22Rv1 (cell line): ENCODE measurements around the gene ANXA6.

Source experiments
- H3K27ac ChIP-seq: fragments of 450-650 bp; 2 replicates; pipeline ENCODE4 v1.5.1; 2017
- ZFX ChIP-seq: fragments of 450-650 bp; IDR thresholded peaks from 2 replicates; pipeline ENCODE4 v1.6.1; 2017; ENCODE audit warnings: antibody characterized with exemption, borderline replicate concordance
- TF ChIP-seq, protein P1 (sequence below): fragments of 450-650 bp; IDR thresholded peaks from 2 replicates; pipeline ENCODE4 v1.5.1; 2017; ENCODE audit warnings: mild to moderate bottlenecking

ANXA6 gene

DNA sequence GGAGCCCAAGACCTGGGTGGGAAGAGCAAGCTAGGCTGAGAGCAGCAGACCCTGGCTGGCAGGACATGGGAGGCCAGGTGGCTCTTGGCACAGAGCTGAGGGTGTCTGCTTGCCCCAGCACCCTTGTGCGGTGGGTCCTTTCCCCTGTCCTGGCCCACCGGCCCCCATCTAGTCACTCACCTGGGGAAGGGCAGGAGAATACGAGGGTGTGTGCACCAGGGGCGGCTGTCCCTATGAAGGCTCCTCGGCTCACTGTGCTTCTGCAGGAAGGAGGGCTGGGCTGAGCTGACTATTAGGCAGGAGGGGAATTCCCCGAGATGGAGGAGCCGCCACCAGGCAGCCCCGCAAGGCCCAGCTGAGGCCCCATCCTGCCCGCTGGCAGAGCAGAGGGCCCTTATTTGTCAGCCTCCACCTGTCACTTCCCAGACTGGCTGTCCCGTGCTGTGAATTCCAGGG, 70.6 kb downstream of the ANXA6 start:
- TF ChIP-seq, protein P1, sequence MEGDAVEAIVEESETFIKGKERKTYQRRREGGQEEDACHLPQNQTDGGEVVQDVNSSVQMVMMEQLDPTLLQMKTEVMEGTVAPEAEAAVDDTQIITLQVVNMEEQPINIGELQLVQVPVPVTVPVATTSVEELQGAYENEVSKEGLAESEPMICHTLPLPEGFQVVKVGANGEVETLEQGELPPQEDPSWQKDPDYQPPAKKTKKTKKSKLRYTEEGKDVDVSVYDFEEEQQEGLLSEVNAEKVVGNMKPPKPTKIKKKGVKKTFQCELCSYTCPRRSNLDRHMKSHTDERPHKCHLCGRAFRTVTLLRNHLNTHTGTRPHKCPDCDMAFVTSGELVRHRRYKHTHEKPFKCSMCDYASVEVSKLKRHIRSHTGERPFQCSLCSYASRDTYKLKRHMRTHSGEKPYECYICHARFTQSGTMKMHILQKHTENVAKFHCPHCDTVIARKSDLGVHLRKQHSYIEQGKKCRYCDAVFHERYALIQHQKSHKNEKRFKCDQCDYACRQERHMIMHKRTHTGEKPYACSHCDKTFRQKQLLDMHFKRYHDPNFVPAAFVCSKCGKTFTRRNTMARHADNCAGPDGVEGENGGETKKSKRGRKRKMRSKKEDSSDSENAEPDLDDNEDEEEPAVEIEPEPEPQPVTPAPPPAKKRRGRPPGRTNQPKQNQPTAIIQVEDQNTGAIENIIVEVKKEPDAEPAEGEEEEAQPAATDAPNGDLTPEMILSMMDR, result no peak
- TF ChIP-seq ZFX, result no peak
- H3K27ac ChIP-seq, result no peak overlapping the region

DNA sequence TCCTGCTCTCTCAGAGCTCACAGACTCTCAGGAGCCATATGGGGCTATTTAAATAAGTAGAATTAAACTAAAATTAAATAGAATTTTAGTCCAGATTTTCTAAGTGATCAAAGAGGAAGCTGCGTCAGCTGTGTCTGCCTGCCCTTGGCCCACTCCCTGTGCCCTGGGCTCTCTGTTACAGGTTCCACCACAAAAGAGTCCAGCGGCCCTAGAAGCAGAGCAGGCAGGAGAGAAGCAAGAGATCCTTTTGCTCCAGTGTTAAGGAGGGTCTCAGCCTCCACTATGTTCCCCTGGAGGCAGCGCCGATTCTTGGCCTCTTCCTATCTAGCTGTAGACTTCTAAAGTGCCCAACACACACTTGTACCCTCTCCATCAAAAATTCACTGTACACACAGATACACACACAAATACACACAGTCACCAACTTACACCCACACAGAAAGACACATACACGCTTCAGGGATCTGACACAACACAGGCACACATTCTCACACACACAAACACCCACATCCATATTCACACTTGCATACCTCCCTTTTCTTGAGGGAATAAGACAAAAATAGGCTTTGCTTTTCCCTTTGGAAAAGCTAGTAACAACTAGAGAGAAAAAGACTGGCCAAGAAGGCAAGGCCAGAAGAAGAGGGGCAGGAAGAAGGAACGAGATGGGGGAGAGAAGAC, 71.2 kb downstream of the ANXA6 start:
- TF ChIP-seq, protein P1, result no peak
- no peak for TF ChIP-seq ZFX
- H3K27ac ChIP-seq, result no peak overlapping the region

DNA sequence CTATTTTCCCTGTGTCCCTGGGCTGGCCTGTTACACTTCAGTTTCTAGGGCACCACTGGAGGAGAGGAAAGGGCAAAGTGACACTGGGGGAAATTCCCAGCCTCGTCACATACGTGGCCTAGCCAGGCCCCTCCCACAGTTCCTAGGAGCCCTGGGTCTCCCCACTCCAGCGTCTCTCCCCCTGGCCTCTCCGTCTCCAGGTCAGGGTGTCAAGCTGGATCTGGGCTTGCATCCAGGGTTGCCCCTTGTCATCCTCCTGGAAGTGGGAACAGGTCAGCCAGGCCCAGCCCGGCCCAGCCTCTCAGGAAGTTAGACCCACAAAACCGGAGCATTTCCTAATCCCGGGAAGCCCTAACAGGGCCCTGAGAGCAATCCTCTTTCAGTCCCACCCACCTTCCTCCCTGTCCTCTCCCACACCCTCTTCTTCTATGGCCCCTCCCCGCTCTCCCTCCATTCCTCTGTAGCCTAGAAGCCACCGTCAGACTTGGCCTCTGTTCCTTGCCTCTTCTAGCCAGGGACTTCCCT, 72.0 kb downstream of the ANXA6 start:
- H3K27ac ChIP-seq, result no peak overlapping the region
- no peak for TF ChIP-seq ZFX
- TF ChIP-seq, protein P1, result no peak

DNA sequence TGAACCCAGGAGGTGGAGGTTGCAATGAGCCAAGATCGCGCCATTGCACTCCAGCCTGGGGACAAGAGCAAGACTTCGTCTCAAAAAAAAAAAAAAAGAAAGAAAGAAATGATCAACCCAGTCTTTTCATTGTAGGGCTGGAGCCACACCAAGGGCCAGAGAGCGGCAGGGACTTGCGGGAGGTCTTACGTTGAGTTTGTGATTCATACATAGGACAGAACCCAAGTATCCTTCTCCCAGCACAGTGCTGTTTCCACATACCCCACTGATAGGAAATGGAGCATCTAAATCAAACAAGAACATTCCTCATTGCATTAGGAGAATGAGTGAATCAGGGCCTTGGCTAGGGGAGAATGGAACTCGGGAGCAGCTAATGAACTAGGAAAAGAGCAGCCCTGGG, 73.2 kb downstream of the ANXA6 start:
- no peak overlapping the region for H3K27ac ChIP-seq
- TF ChIP-seq, protein P1, result no peak
- TF ChIP-seq ZFX, result no peak

DNA sequence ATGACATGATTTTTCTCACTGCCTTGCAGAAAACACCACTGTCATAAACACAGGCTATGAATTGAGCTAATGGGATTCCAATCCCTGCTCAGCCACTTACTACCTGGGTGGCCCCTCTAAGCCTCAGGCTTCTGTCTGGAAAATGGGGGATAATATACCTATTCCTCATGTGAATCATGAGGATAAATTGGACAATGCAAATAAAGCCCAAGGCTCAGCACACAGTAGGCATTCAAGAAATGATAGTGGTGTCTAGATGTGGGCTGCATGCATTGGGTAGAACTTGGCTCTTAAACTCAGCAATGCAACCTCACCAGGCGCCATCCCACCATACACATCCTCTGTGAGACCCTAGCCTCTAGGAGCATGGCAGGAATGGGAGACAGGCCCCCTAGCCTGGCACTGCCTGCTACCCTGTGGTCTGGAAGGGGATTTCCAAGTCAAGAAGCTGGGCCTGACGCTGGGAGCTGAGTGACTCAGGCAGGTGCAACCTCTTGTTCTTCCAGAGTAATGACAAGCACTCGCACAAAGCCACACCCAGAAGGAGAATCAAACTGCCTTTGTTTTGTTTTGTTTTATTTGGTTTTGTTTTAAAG, 74.4 kb downstream of the ANXA6 start:
- TF ChIP-seq ZFX, result no peak
- TF ChIP-seq, protein P1, result no peak
- H3K27ac ChIP-seq, result no peak overlapping the region

DNA sequence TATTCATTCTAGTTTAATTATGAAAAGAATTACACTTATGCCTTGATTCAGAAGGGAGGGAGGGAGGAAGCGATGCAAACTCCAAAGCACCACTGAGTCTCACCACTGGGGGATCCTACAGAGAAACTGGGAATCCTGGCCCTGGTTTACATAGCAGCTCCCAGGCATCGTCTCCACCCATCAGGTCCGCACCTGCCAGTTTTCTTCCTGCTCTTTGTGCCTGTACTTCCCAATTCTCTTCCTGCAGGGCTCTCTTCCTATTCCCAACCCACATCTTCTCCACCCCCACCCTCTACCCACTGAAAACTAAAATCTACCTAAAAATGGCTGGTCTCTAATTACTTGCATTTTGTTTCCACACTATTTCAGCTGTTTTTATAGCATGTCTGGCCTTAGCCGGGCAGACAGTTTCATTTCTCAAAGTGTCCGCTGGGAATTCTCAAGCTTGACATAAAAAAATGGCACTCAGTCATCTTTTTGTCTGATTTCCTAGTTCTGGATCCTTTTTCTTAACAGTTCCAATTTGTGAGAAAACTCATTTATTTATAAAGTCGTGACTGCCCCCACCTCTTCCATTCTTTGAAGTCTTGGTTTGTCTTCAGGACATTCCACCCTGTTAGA, 75.2 kb downstream of the ANXA6 start:
- no peak for TF ChIP-seq ZFX
- TF ChIP-seq, protein P1, result no peak
- H3K27ac ChIP-seq, result no peak overlapping the region
